Measurements from ENCODE around the gene FOXP3. TPM values are rescaled to one million over a fixed set of nuclear protein-coding genes. Genes with fewer than 3 reads are reported as not detected.

Gene FOXP3
- total and polyA plus RNA-seq, 3 donors from 2014 or later = 1.1 to 2.5 (median 2.2) TPM

GRCh38 chrX:49250578-49250977 lies 13.9 kb downstream of the FOXP3 start:
- Histone ChIP-seq H3K9me3 (no peaks in the 10 kb centered on the region), H3K4me3 (no peak overlapping the region), H3K36me3 (ENCODE audit: low read depth, missing control alignments) (no peaks in the 10 kb centered on the region), H3K27me3 (no peaks in the 10 kb centered on the region), H3K27ac (no peak overlapping the region), H3K4me1 (no peaks in the 10 kb centered on the region)
- 84% methylated on average over 9 of the region's 9 CpGs; no CpG with 5 or more reads in 1 of the 2 donors for WGBS, 2 donors
- TF ChIP-seq CTCF (IDR thresholded peaks at IDR 0.05) (no peak), POLR2A (IDR thresholded peaks at IDR 0.05) (no peak)
- no peak for DNase-seq
- intact Hi-C loops (cut with DNase I; ENCODE audit: low total_unique reads) = no loop called here

- no peak for DNase-seq
- WGBS, 2 donors = 80 to 100% methylated on average over 1 to 9 of the region's 13 CpGs
- intact Hi-C loops (cut with DNase I; ENCODE audit: low total_unique reads) = no loop called here
- no peak for TF ChIP-seq POLR2A (IDR thresholded peaks at IDR 0.05)
- TF ChIP-seq CTCF (IDR thresholded peaks at IDR 0.05) = no peak
- H3K36me3 ChIP-seq (ENCODE audit: low read depth, missing control alignments) = no peaks in the 10 kb centered on the region
- H3K9me3 ChIP-seq = no peaks in the 10 kb centered on the region
- no peak overlapping the region for H3K4me3 ChIP-seq
- H3K4me1 ChIP-seq = no peaks in the 10 kb centered on the region
- H3K27ac ChIP-seq = no peak overlapping the region
- no peaks in the 10 kb centered on the region for H3K27me3 ChIP-seq
Observed at GRCh38 chrX:49250066-49250465, 14.4 kb downstream of the FOXP3 start.

GRCh38 chrX:49249616-49250015 lies 14.9 kb downstream of the FOXP3 start:
- H3K4me3 ChIP-seq = no peak overlapping the region
- 91 to 100% methylated on average over 3 to 8 of the region's 9 CpGs for WGBS, 2 donors
- no peaks in the 10 kb centered on the region for H3K36me3 ChIP-seq (ENCODE audit: low read depth, missing control alignments)
- DNase-seq = no peak
- TF ChIP-seq CTCF (IDR thresholded peaks at IDR 0.05) (no peak), POLR2A (IDR thresholded peaks at IDR 0.05) (no peak)
- no peaks in the 10 kb centered on the region for H3K4me1 ChIP-seq
- intact Hi-C loops (cut with DNase I; ENCODE audit: low total_unique reads) = no loop called here
- no peaks in the 10 kb centered on the region for H3K9me3 ChIP-seq
- no peaks in the 10 kb centered on the region for H3K27me3 ChIP-seq
- H3K27ac ChIP-seq = no peak overlapping the region

- intact Hi-C loops (cut with DNase I; ENCODE audit: low total_unique reads) = no loop called here
- TF ChIP-seq CTCF (IDR thresholded peaks at IDR 0.05) (no peak), POLR2A (IDR thresholded peaks at IDR 0.05) (no peak)
- Histone ChIP-seq H3K27ac (no peak overlapping the region), H3K36me3 (ENCODE audit: low read depth, missing control alignments) (no peaks in the 10 kb centered on the region), H3K9me3 (no peaks in the 10 kb centered on the region), H3K4me3 (no peak overlapping the region), H3K4me1 (no peaks in the 10 kb centered on the region), H3K27me3 (no peaks in the 10 kb centered on the region)
- DNase-seq = no peak
- 90 to 100% methylated on average over 1 to 6 of the region's 6 CpGs for WGBS, 2 donors
Observed at GRCh38 chrX:49249071-49249470, 15.4 kb downstream of the FOXP3 start.
